Measurements from ENCODE around the gene CLCF1. TPM values are rescaled to one million over a fixed set of nuclear protein-coding genes. Genes with fewer than 3 reads are reported as not detected.

CLCF1 gene
- polyA plus RNA-seq, 1 donor from 2014 or later: not detected

DNA sequence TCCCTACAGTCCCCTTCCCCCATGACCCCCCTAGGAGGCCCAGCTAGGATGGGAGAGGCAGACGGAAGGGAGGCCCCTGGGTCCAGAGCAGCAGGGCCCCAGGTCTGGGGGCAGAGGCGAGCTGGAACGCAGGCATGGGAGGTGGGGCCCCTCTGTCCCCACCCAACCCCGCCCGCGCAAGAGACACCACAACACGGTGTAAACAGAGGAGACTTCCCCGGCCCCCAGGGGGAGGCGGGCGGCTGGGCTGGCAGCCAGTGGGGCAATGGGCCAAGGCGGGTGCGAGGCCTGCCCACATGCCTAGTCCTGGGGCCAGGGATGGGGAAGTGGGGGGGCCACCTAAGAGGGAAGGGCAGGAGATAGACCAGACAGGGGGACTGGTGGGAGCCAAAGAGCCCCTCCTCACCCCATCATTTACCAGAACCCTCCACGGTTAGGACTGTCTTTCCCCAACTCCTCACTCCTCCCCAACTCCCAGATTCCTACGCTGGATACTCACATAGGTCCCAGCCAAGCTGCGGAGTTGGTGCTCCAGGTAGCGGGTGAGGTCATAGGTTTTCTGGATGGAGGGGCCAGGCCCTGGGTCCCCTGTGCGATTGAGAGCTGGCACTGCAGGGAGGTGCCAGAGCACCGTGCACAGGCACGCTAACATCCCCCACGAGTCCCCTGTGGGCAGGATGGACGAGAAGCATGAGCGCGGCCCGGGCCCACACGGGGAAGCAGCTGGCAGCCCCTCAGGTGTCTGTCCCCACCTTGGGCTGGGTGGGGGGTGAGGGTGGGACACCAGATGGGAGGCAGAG is 6.2 kb downstream of the CLCF1 start:
- no peak overlapping the region for H3K4me2 ChIP-seq (ENCODE audit: low read length)
- no peaks in the 10 kb centered on the region for H3K9me3 ChIP-seq (ENCODE audit: low read length)
- H3K36me3 ChIP-seq (ENCODE audit: insufficient read depth, low read length): no peaks in the 10 kb centered on the region
- H3K27me3 ChIP-seq (ENCODE audit: insufficient read depth, low read depth, low read length): peaks cover 7% of the 10 kb centered on the region
- H3F3A ChIP-seq (ENCODE audit: insufficient read depth, low read length, poor library complexity, severe bottlenecking): no peaks in the 10 kb centered on the region
- TF ChIP-seq CTCF (IDR thresholded peaks at IDR 0.05; ENCODE audit: poor library complexity, severe bottlenecking) (no peak), EP300 (conservative IDR thresholded peaks at IDR 0.05; ENCODE audit: poor library complexity, severe bottlenecking) (no peak), EZH2 (IDR thresholded peaks at IDR 0.05; ENCODE audit: borderline replicate concordance, insufficient read depth, low read length, poor library complexity, severe bottlenecking) (no peak), REST (IDR thresholded peaks at IDR 0.05; ENCODE audit: borderline replicate concordance) (no peak), POLR2AphosphoS5 (IDR thresholded peaks at IDR 0.05) (no peak)
- H3K79me2 ChIP-seq (replicated peaks; ENCODE audit: insufficient read depth, low read length): no peaks in the 10 kb centered on the region
- no peak overlapping the region for H2AFZ ChIP-seq (ENCODE audit: low read depth, low read length)
- no peaks in the 10 kb centered on the region for H4K20me1 ChIP-seq (ENCODE audit: insufficient read depth)
- H3K9ac ChIP-seq (ENCODE audit: low read length): no peak overlapping the region
- H3K9me2 ChIP-seq (ENCODE audit: insufficient read depth, low read length): no peaks in the 10 kb centered on the region
- no peak overlapping the region for H3K4me3 ChIP-seq (ENCODE audit: low read length)
- no peak overlapping the region for H3K27ac ChIP-seq (ENCODE audit: low read length)

DNA sequence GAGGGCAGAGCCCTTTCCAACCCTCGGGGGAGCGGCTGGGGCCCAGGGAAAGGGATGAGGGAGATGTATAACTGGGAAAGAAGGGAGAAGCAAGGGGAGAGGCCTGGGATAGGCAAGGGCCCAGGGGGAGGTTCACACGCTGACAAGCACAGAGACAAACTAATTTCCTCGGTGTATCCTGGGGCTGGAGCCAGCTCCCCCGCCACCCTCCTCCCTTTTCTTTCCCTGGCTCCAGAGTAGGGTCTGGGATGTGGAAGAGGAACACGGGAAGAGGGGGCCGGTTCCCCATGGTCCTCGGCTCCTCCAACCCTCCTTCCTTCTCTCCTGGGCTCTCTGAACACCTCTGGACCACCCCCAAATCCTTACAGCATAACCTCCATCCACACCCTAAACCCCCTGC is 6.9 kb downstream of the CLCF1 start:
- Histone ChIP-seq H3K27ac (ENCODE audit: low read length) (no peak overlapping the region), H3K9ac (ENCODE audit: low read length) (no peak overlapping the region), H3K4me3 (ENCODE audit: low read length) (no peak overlapping the region), H3F3A (ENCODE audit: insufficient read depth, low read length, poor library complexity, severe bottlenecking) (no peaks in the 10 kb centered on the region), H3K79me2 (replicated peaks; ENCODE audit: insufficient read depth, low read length) (no peaks in the 10 kb centered on the region), H2AFZ (ENCODE audit: low read depth, low read length) (no peak overlapping the region), H3K9me2 (ENCODE audit: insufficient read depth, low read length) (no peaks in the 10 kb centered on the region), H3K27me3 (ENCODE audit: insufficient read depth, low read depth, low read length) (peaks cover under 1% of the 10 kb centered on the region), H3K9me3 (ENCODE audit: low read length) (no peaks in the 10 kb centered on the region), H4K20me1 (ENCODE audit: insufficient read depth) (no peaks in the 10 kb centered on the region), H3K4me2 (ENCODE audit: low read length) (no peak overlapping the region), H3K36me3 (ENCODE audit: insufficient read depth, low read length) (no peaks in the 10 kb centered on the region)
- TF ChIP-seq MXI1 (conservative IDR thresholded peaks at IDR 0.05; ENCODE audit: poor library complexity, severe bottlenecking): no peak
- TF ChIP-seq SMC3 (conservative IDR thresholded peaks at IDR 0.05; ENCODE audit: poor library complexity): no peak
- no peak for TF ChIP-seq EP300 (conservative IDR thresholded peaks at IDR 0.05; ENCODE audit: poor library complexity, severe bottlenecking)
- TF ChIP-seq RAD21 (conservative IDR thresholded peaks at IDR 0.05): no peak
- TF ChIP-seq CTCF (IDR thresholded peaks at IDR 0.05; ENCODE audit: poor library complexity, severe bottlenecking): no peak
- TF ChIP-seq TAF1 (IDR thresholded peaks at IDR 0.05; ENCODE audit: low read depth): no peak
- no peak for TF ChIP-seq POLR2AphosphoS5 (IDR thresholded peaks at IDR 0.05)
- no peak for TF ChIP-seq REST (IDR thresholded peaks at IDR 0.05; ENCODE audit: borderline replicate concordance)
- TF ChIP-seq EZH2 (IDR thresholded peaks at IDR 0.05; ENCODE audit: borderline replicate concordance, insufficient read depth, low read length, poor library complexity, severe bottlenecking): no peak

All from neural cell (in vitro differentiated cells).